ENCODE measurements around the gene GET3. TPM values are rescaled to one million over a fixed set of nuclear protein-coding genes. Genes with fewer than 3 reads are reported as not detected.

GET3 gene
- total RNA-seq, 1 donor from 2014 or later: 59.9 TPM

DNA sequence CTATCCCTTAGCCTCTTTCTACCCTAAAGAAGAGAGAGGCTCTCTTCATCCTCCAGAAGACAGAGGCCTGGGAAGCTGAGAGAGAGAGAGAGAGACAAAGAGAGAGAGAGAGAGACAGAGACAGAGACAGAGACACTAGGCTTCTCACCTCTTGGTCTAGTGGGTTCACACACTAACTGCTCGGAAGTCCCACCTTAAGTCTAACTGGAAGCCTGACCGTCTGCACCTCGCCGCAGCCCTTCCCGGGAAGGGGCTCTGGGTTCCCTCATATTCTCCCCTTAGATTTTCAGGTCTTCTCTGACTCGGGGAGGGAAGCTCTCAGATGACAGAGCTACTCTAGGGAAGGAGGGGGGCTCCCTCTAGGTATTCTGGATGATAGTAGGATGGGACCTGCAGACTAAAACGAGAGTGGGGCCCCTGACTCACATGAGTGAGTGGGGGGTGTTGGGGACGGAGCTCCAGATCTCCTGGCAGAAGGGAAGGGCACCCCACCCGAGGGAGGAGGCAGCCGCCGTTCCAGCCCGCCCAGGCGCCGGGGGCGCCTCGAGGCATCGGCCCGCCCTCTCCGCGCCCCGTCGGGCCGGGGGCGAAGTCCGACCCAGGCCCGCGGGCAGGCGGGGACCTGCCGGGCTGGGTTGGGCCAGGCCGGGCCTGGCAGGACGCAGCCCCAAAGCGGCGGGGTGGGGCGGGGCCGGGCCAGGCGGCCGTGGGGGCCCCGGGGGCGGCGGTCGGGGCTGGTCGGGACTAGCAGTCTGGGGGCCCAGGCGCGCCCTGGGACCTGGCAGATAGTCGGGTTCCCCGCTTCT lies 52.0 kb downstream of the GET3 start:
- no peak for DNase-seq (ENCODE audit: extremely low spot score in 2 of 2)
- peak overlapping the region; percentile 85 to 96 for H3K4me3 ChIP-seq
- H3K27me3 ChIP-seq: no peaks in the 10 kb centered on the region
- intact Hi-C loops (cut with DNase I): no loop called here
- TF ChIP-seq POLR2A (IDR thresholded peaks at IDR 0.05) (no peak), POLR2AphosphoS5 (IDR thresholded peaks at IDR 0.05; ENCODE audit: insufficient read depth in 1 of 2, low read depth in 1 of 2) (no peak)
- TF ChIP-seq, protein P1, sequence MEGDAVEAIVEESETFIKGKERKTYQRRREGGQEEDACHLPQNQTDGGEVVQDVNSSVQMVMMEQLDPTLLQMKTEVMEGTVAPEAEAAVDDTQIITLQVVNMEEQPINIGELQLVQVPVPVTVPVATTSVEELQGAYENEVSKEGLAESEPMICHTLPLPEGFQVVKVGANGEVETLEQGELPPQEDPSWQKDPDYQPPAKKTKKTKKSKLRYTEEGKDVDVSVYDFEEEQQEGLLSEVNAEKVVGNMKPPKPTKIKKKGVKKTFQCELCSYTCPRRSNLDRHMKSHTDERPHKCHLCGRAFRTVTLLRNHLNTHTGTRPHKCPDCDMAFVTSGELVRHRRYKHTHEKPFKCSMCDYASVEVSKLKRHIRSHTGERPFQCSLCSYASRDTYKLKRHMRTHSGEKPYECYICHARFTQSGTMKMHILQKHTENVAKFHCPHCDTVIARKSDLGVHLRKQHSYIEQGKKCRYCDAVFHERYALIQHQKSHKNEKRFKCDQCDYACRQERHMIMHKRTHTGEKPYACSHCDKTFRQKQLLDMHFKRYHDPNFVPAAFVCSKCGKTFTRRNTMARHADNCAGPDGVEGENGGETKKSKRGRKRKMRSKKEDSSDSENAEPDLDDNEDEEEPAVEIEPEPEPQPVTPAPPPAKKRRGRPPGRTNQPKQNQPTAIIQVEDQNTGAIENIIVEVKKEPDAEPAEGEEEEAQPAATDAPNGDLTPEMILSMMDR (IDR thresholded peaks at IDR 0.05): no peak
- H3K36me3 ChIP-seq: no peaks in the 10 kb centered on the region
- H3K27ac ChIP-seq: peak overlapping the region; percentile 97
- peaks cover 58% of the 10 kb centered on the region for H3K4me1 ChIP-seq
- H3K9me3 ChIP-seq: no peaks in the 10 kb centered on the region

DNA sequence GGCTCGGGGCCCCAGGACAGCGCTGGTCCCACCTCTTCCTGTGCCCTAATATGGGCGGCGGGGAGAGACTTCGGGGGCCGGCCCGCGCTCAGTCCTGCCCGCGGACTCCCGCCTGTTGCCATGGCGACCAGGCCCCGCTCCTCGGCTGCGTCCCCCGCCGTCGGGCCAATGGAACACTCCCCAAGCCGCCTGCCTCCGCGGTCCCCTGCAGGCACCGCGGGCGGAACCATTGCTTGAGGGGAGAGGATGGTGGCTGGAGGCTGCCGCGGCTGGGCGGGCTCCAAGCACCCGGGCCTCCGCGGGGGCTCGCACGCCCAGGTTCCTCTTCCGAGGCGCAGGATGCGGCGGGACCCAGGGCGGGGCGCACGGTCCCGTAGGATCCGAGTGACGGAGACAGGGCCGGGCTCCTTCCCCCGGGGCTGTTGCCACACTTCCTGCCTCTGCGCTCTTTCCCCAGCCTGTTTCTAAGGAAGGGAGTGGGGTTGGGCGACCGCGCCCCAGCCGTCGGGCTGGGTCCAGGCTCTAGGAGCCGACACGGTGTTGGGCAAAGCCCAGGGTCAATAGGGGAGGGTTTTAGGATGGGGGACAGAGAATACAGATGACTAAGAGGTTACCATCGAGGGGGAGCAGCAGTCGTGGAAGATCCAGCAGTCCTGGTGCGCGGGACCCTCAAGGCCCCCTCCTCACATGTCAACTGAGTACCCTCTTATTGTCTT lies 52.8 kb downstream of the GET3 start:
- H3K4me3 ChIP-seq: peak overlapping the region; percentile 85 to 96
- H3K27me3 ChIP-seq: no peaks in the 10 kb centered on the region
- DNase-seq (ENCODE audit: extremely low spot score in 2 of 2): peak in 1 of 2 donors; percentile 98
- no peaks in the 10 kb centered on the region for H3K9me3 ChIP-seq
- no peaks in the 10 kb centered on the region for H3K36me3 ChIP-seq
- peak overlapping the region; percentile 97 for H3K27ac ChIP-seq
- H3K4me1 ChIP-seq: peaks cover 55% of the 10 kb centered on the region
- TF ChIP-seq POLR2AphosphoS5 (IDR thresholded peaks at IDR 0.05; ENCODE audit: insufficient read depth in 1 of 2, low read depth in 1 of 2): peak; percentile 90 to 99
- TF ChIP-seq, protein P1 (IDR thresholded peaks at IDR 0.05): no peak
- TF ChIP-seq POLR2A (IDR thresholded peaks at IDR 0.05): peak in 1 of 2 donors; percentile 96
- intact Hi-C loops (cut with DNase I): no loop called here

DNA sequence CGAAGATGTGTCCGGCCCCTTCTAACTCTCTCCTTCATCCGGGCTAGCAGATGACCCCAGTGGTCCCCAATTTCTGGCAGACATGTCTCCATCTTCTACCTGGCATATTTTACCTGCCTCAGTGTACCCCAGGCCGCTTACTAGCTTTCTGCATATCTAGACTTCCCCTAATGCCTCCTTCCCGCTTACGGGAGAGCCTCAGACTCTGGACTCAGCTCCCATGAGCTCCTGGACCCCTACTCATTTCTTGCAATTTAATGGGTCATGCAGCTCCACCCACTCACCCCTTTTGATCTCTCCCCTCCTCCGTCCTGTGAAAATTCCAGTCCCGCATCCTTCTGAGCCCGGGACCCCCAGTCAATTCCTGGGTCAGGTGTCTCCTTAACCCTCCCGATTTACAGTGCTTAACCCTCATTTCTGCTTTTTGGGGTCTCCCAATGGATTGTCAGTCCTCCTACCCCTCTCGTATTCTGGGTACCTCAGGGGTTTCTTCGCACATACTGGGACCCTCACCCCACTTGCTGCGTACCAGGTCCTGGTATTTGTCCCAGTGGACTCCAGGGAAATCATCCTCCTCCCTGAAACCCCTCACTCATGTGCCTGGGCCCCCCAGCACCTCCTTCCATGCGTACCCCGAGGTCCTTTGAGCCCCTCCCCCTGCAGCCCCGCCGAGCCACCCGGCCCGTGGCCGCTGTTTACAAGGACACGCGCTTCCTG lies 53.5 kb downstream of the GET3 start:
- Histone ChIP-seq H3K9me3 (no peaks in the 10 kb centered on the region), H3K27ac (peak overlapping the region; percentile 97), H3K4me3 (peak overlapping the region; percentile 85 to 96), H3K27me3 (no peaks in the 10 kb centered on the region), H3K4me1 (peaks cover 49% of the 10 kb centered on the region), H3K36me3 (no peaks in the 10 kb centered on the region)
- intact Hi-C loops (cut with DNase I): no loop called here
- TF ChIP-seq, protein P1 (IDR thresholded peaks at IDR 0.05): no peak
- DNase-seq (ENCODE audit: extremely low spot score in 2 of 2): no peak

DNA sequence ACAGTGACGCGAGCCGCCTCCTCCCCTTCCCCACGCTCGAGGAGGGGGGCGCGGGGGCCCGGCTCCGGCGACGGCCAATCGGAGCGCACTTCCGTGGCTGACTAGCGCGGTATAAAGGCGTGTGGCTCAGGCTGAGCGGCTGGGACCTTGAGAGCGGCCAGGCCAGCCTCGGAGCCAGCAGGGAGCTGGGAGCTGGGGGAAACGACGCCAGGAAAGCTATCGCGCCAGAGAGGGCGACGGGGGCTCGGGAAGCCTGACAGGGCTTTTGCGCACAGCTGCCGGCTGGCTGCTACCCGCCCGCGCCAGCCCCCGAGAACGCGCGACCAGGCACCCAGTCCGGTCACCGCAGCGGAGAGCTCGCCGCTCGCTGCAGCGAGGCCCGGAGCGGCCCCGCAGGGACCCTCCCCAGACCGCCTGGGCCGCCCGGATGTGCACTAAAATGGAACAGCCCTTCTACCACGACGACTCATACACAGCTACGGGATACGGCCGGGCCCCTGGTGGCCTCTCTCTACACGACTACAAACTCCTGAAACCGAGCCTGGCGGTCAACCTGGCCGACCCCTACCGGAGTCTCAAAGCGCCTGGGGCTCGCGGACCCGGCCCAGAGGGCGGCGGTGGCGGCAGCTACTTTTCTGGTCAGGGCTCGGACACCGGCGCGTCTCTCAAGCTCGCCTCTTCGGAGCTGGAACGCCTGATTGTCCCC lies 54.2 kb downstream of the GET3 start, which contains the start of gene JUNB:
Gene JUNB (plus strand): TSS at position 142 of the 706 bp plus-strand sequence. CDS start 286 bp downstream, at position 428.
- peak in 1 of 2 donors; percentile 99 for DNase-seq (ENCODE audit: extremely low spot score in 2 of 2)
- no peaks in the 10 kb centered on the region for H3K9me3 ChIP-seq
- H3K36me3 ChIP-seq: no peaks in the 10 kb centered on the region
- H3K27me3 ChIP-seq: no peaks in the 10 kb centered on the region
- TF ChIP-seq POLR2AphosphoS5 (IDR thresholded peaks at IDR 0.05; ENCODE audit: insufficient read depth in 1 of 2, low read depth in 1 of 2) (peak; percentile 99 to 100), POLR2A (IDR thresholded peaks at IDR 0.05) (peak; percentile 97 to 100)
- TF ChIP-seq, protein P1 (IDR thresholded peaks at IDR 0.05): peak in 1 of 3 experiments; percentile 12
- H3K4me3 ChIP-seq: peak within 1 kb of the TSS; percentile 85 to 96
- H3K4me1 ChIP-seq: peaks cover 49% of the 10 kb centered on the region
- intact Hi-C loops (cut with DNase I): no loop called here
- peak within 1 kb of the TSS; percentile 97 for H3K27ac ChIP-seq
